Stimulated activated naive CD8-positive, alpha-beta T cell treated with anti-CD3 and anti-CD28 coated beads, Interleukin-15, Interleukin-2, amounts not matched to agents 100 ng/mL and 50 ng/mL, for 24 hours (primary cell): ENCODE data around the gene GSTM4.

Experiments
- H3K27ac Mint-ChIP-seq: one replicate; pipeline ENCODE4 v1.8.0; 2021; ENCODE audit warnings: mild to moderate bottlenecking, mixed read lengths
- H3K27me3 Mint-ChIP-seq: one replicate; pipeline ENCODE4 v1.8.0; 2021; ENCODE audit warnings: mixed read lengths
- H3K36me3 Mint-ChIP-seq: one replicate; pipeline ENCODE4 v1.8.0; 2021; ENCODE audit warnings: low read depth, mixed read lengths
- H3K4me1 Mint-ChIP-seq: one replicate; pipeline ENCODE4 v1.8.0; 2021; ENCODE audit warnings: low read depth, mixed read lengths
- H3K4me3 Mint-ChIP-seq: one replicate; pipeline ENCODE4 v1.8.0; 2021; ENCODE audit warnings: mild to moderate bottlenecking, mixed read lengths
- H3K9me3 Mint-ChIP-seq: one replicate; pipeline ENCODE4 v1.8.0; 2021; ENCODE audit warnings: mixed read lengths

The GSTM4 gene

GRCh38 chr1:109630081-109630897 is 25.6 kb upstream of the GSTM4 start:
- Mint-ChIP-seq H3K27ac (no peak overlapping the region), H3K27me3 (no peaks in the 10 kb centered on the region), H3K4me1 (peaks cover 12% of the 10 kb centered on the region), H3K36me3 (peaks cover 36% of the 10 kb centered on the region), H3K4me3 (no peak overlapping the region), H3K9me3 (no peaks in the 10 kb centered on the region)

GRCh38 chr1:109630898-109631512 is 24.9 kb upstream of the GSTM4 start:
- no peak overlapping the region for H3K27ac Mint-ChIP-seq
- peaks cover 31% of the 10 kb centered on the region for H3K36me3 Mint-ChIP-seq
- H3K27me3 Mint-ChIP-seq: no peaks in the 10 kb centered on the region
- peaks cover 14% of the 10 kb centered on the region for H3K4me1 Mint-ChIP-seq
- H3K4me3 Mint-ChIP-seq: no peak overlapping the region
- no peaks in the 10 kb centered on the region for H3K9me3 Mint-ChIP-seq

DNA sequence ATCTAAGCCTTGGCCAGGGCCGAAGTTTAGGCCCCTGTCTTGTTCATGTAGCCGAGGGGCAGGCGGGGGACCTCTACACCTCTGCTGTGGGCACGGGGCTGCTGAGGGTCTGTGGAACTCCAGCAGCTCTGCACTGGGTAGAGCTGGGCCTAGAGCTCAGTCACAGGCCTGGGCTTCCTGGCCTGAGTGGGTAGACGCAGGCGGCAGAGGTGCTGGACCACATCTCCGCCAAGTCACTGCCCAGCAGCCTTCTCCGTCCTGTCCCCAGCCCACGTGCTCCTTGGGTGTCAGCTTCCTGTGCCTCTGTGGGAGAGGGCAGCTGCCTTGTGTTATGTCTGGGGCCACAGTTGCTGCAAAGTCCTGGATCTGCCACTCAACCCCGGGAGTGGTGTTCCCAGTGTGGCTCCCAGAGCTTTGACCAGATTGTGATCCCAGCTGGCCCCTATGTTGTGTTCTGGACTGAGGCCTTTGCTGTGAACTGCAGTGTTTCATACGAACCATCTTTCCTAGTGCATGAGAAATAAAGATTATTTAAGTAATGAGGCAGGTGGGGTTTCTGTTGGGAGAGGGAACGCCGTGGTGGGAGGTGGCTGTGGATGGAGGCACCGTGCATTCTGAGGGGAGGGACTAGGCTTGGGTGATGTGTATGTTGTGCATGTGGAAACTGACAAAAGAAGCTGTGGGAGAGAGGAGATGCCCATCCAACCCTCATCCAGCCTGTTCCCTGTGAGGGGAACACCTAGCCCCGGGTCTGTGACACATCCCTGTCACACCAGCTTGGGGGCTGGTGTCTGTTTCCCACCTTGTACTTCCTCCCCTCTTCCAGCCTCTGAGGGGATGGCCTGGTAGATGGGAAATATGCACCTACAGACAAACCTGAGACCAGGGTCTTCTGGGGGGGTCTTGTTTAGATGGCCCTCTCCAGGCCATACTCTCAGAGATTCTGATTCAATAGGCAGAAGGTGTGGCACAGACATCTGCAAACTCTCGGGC is 24.1 kb upstream of the GSTM4 start:
- Mint-ChIP-seq H3K4me3 (no peak overlapping the region), H3K9me3 (no peaks in the 10 kb centered on the region), H3K36me3 (peaks cover 30% of the 10 kb centered on the region), H3K27ac (no peak overlapping the region), H3K27me3 (no peaks in the 10 kb centered on the region), H3K4me1 (peaks cover 14% of the 10 kb centered on the region)

DNA sequence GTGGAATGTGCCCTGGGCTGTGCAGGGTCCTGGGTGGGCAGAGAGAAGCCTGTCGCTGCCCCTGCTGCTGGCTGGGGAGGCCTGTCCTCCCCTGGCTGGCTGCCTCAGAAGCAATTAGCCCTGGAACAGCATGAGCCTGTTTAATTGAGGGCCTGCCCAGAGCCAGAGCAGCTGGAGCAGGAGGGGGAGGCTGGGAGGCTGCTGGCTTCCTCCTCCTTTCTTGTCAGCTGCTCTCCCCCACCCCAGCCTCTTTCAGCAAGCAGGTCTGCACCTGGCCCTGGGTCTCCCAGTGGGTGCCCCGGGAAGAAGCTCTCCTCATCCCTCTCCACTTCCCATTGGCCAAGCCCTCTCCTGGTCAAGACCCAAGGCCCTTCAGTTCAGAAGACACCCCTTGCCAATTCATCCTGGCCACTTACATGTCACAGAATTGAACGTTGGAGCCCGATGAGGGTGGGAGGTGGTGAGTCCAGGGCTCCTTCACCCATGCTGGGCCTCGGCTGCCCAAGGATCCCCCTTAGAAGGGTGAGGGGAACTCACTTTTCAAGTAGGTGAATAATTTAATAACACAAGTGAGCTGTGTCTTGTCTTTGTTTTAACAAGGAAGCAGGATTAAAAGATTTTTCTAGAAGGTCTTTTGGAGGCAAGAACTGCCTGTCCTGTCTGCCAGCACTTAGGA is 23.1 kb upstream of the GSTM4 start:
- Mint-ChIP-seq H3K4me1 (peaks cover 14% of the 10 kb centered on the region), H3K36me3 (peaks cover 25% of the 10 kb centered on the region), H3K4me3 (no peak overlapping the region), H3K9me3 (no peaks in the 10 kb centered on the region), H3K27me3 (no peaks in the 10 kb centered on the region), H3K27ac (peak overlapping the region; percentile 21)

DNA sequence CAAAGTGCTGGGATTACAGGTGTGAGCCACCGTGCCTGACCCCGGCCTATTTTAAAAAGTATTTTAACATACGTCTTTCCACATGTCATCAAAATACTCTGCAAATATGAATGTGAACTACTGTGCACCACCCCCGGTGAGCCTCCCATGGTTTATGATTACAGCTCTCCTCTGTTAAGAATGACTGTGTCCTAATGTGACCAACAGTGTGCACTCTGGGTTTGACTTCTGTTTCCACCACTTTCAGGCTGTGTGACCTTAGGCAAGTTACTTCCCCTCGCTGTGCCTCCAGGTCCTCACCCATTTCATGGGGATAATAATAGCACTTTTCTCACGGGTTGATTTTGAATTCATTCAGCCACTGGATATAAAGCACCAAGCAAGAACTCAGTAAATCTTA is 21.6 kb upstream of the GSTM4 start:
- Mint-ChIP-seq H3K27me3 (no peaks in the 10 kb centered on the region), H3K36me3 (peaks cover 13% of the 10 kb centered on the region), H3K27ac (no peak overlapping the region), H3K4me3 (no peak overlapping the region), H3K9me3 (no peaks in the 10 kb centered on the region), H3K4me1 (peaks cover 14% of the 10 kb centered on the region)

DNA sequence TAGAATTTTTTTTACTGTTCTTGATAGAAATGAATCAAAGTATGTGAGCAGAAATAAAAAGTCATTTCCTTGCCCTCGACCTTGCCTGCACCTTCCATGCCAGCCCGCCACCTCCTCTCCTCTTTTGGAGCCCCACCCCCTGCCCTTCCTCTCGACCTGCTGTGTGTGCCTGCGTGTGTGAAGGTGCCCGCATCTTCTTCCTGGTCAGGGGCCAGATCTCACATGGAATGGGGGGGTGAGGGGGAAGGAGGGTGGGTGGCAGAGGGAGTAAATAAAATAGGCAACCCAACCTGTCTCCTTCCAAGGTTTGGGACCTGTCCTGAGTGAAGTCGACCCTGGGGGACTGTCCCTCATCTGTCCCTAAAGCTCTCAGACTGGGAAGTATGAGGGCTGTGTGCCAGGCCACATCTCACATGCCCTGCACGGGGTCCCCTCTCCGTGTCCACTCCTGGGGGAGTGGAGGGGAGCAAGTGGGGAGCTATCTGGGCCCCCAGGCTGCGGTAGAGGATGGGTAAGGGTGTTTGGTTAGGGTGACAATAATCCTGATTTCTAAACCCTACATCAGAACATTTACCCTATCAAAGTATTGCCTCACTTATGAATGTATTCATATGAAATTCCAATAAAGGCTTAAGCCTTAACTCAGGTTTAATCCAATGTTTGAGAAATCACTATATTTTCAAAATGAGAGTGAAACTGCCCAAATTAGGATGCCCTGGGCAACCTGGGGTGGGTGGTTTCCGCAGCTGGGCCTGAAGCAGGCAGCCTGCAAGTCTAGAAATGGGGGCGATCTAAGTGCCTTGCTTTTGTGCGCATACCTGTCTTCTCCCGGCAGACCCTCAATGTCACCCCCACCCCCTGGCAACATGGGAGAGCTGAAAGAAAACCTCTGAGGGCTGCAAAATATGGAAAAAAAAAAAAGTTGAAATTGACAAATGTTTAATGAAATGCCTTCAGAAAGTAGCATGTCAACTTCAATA is 20.8 kb upstream of the GSTM4 start:
- no peak overlapping the region for H3K4me3 Mint-ChIP-seq
- peaks cover 1% of the 10 kb centered on the region for H3K27me3 Mint-ChIP-seq
- H3K9me3 Mint-ChIP-seq: no peaks in the 10 kb centered on the region
- peaks cover 16% of the 10 kb centered on the region for H3K4me1 Mint-ChIP-seq
- H3K27ac Mint-ChIP-seq: no peak overlapping the region
- H3K36me3 Mint-ChIP-seq: peaks cover 10% of the 10 kb centered on the region

DNA sequence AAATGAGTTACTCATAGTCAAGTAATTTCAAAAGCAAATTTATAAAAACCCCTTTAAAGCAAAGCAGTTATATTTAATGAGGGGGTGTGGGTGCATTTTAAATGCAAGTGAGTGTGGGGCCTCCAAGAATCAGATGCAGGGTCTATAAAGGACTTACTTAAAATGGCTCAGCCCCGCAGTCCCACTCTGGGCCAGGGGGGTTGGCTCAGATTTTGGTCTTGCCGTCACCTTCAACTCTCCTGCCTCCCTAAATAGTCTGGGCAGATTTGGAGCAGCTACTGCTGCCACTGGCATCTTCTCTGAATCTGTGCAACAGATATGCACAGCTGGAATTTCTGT is 20.1 kb upstream of the GSTM4 start:
- Mint-ChIP-seq H3K27me3 (peaks cover 3% of the 10 kb centered on the region), H3K4me1 (peaks cover 18% of the 10 kb centered on the region), H3K4me3 (no peak overlapping the region), H3K9me3 (no peaks in the 10 kb centered on the region), H3K27ac (no peak overlapping the region), H3K36me3 (peaks cover 10% of the 10 kb centered on the region)

DNA sequence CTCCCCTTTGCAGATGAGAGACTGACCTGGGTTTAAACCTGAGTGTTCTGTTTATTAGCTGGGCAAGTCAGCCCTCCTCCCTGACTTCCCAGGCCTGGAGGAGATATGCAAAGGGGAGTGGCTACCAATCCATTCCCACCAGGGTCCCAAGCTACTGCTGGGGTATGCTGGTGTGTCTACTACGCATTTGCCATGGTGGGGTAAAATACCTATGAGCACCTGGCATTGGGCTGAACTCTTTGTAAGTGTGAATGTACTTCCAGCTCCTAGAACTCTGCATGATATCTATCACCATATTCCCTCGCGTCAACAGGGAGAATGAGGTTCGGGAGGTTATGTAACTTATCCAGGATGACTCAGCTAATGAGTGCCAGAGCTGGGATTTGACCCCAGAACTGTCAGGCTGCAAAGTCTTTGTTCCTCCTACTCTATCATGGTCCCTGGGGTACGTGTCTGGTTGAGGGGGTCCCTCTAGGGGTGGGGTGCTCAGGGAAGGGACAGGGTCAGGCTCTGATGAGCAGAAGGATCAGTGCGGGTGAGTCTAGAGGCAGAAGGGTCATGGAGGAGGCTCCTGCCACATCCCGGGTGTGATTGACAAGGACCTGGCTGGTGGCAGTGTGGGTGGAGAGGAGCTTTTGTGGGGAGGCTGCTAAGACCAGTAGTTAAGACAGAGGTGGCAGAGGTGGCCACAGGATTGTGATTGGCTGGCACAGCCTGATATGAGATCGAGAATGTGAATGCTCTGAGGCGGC is 19.5 kb upstream of the GSTM4 start:
- H3K27ac Mint-ChIP-seq: no peak overlapping the region
- peaks cover 3% of the 10 kb centered on the region for H3K27me3 Mint-ChIP-seq
- peaks cover 21% of the 10 kb centered on the region for H3K4me1 Mint-ChIP-seq
- peaks cover 4% of the 10 kb centered on the region for H3K36me3 Mint-ChIP-seq
- H3K4me3 Mint-ChIP-seq: no peak overlapping the region
- no peaks in the 10 kb centered on the region for H3K9me3 Mint-ChIP-seq

DNA sequence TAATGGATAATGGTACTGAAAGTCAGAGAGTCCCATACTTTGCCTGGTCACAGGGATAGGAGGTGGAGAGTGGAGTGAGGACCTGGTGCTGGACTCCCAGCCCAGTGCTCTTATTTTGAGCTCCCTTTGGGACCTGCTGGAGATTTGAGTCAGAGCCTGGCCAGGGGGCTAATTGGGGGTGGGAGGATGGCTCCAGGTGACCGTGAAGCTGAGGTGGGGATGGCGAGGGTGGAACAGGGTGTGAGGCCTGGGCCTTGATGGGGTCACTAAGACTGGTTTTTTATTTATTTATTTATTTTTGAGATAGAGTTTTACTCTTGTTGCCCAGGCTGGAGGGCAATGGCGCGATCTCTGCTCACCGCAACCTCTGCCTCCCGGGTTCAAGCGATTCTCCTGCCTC is 18.5 kb upstream of the GSTM4 start:
- H3K27ac Mint-ChIP-seq: no peak overlapping the region
- H3K9me3 Mint-ChIP-seq: no peaks in the 10 kb centered on the region
- no peak overlapping the region for H3K4me3 Mint-ChIP-seq

GRCh38 chr1:109639063-109639840 is 16.6 kb upstream of the GSTM4 start:
- H3K36me3 Mint-ChIP-seq: no peaks in the 10 kb centered on the region
- peaks cover 19% of the 10 kb centered on the region for H3K4me1 Mint-ChIP-seq
- H3K27me3 Mint-ChIP-seq: peaks cover 3% of the 10 kb centered on the region
- no peak overlapping the region for H3K4me3 Mint-ChIP-seq
- no peaks in the 10 kb centered on the region for H3K9me3 Mint-ChIP-seq
- no peak overlapping the region for H3K27ac Mint-ChIP-seq

More for the DNA sequence above, 18.5 kb upstream of the GSTM4 start:
- peaks cover 3% of the 10 kb centered on the region for H3K27me3 Mint-ChIP-seq
- H3K36me3 Mint-ChIP-seq: no peaks in the 10 kb centered on the region
- peaks cover 21% of the 10 kb centered on the region for H3K4me1 Mint-ChIP-seq

GRCh38 chr1:109639841-109640184 is 16.1 kb upstream of the GSTM4 start:
- no peak overlapping the region for H3K27ac Mint-ChIP-seq
- peaks cover 3% of the 10 kb centered on the region for H3K27me3 Mint-ChIP-seq
- no peaks in the 10 kb centered on the region for H3K9me3 Mint-ChIP-seq
- H3K4me3 Mint-ChIP-seq: no peak overlapping the region
- no peaks in the 10 kb centered on the region for H3K36me3 Mint-ChIP-seq
- H3K4me1 Mint-ChIP-seq: peaks cover 14% of the 10 kb centered on the region

GRCh38 chr1:109640285-109640865 is 15.5 kb upstream of the GSTM4 start:
- H3K27me3 Mint-ChIP-seq: peaks cover 3% of the 10 kb centered on the region
- H3K9me3 Mint-ChIP-seq: no peaks in the 10 kb centered on the region
- peaks cover 8% of the 10 kb centered on the region for H3K4me1 Mint-ChIP-seq
- H3K4me3 Mint-ChIP-seq: no peak overlapping the region
- no peaks in the 10 kb centered on the region for H3K36me3 Mint-ChIP-seq
- no peak overlapping the region for H3K27ac Mint-ChIP-seq
